Measurements from ENCODE around the gene DLX1. TPM values are rescaled to one million over a fixed set of nuclear protein-coding genes. Genes with fewer than 3 reads are reported as not detected.

The DLX1 gene
- total RNA-seq, 1 donor: 1.8 TPM

DNA sequence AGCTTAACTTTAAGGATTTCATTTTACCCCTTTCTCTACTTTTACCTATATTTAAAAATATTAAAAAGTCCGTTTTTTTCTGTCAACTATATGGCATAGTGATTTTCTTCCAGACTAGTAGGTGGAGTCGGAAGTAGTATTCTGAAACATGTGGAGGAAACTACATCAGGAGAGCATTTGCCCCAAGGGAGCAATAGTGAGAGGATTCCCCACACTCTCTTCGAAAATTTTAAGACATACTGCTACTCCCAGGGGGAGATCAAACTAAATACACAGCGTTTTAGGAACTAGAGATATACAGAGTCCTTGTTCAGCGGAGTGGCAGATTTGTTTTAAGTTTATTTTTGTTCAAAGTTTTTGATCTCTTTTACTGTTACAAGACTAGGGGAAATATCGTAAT lies 45.0 kb upstream of the DLX1 start:
- Histone ChIP-seq H3K9me3 (ENCODE audit: low read depth, low read length) (no peaks in the 10 kb centered on the region), H3K27me3 (ENCODE audit: insufficient read depth, low read length) (no peaks in the 10 kb centered on the region), H3K4me1 (ENCODE audit: insufficient read depth, low read length) (peaks cover 21% of the 10 kb centered on the region), H4K20me1 (ENCODE audit: insufficient read depth, low read length) (no peaks in the 10 kb centered on the region), H3K36me3 (ENCODE audit: insufficient read depth, low read length) (no peaks in the 10 kb centered on the region), H3K4me2 (ENCODE audit: insufficient read depth, low read length) (no peak overlapping the region), H2AFZ (ENCODE audit: low read length) (no peak overlapping the region), H3K4me3 (ENCODE audit: insufficient read depth, low read length) (no peak overlapping the region), H3K79me2 (ENCODE audit: insufficient read depth, low read length) (no peaks in the 10 kb centered on the region), H3K27ac (ENCODE audit: low read depth, low read length) (no peak overlapping the region)
- TF ChIP-seq, protein P1, sequence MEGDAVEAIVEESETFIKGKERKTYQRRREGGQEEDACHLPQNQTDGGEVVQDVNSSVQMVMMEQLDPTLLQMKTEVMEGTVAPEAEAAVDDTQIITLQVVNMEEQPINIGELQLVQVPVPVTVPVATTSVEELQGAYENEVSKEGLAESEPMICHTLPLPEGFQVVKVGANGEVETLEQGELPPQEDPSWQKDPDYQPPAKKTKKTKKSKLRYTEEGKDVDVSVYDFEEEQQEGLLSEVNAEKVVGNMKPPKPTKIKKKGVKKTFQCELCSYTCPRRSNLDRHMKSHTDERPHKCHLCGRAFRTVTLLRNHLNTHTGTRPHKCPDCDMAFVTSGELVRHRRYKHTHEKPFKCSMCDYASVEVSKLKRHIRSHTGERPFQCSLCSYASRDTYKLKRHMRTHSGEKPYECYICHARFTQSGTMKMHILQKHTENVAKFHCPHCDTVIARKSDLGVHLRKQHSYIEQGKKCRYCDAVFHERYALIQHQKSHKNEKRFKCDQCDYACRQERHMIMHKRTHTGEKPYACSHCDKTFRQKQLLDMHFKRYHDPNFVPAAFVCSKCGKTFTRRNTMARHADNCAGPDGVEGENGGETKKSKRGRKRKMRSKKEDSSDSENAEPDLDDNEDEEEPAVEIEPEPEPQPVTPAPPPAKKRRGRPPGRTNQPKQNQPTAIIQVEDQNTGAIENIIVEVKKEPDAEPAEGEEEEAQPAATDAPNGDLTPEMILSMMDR (IDR thresholded peaks at IDR 0.05; ENCODE audit: extremely low read depth, low read depth, low read length): no peak
- DNase-seq (ENCODE audit: insufficient read length, low spot score, missing footprints): no peak

DNA sequence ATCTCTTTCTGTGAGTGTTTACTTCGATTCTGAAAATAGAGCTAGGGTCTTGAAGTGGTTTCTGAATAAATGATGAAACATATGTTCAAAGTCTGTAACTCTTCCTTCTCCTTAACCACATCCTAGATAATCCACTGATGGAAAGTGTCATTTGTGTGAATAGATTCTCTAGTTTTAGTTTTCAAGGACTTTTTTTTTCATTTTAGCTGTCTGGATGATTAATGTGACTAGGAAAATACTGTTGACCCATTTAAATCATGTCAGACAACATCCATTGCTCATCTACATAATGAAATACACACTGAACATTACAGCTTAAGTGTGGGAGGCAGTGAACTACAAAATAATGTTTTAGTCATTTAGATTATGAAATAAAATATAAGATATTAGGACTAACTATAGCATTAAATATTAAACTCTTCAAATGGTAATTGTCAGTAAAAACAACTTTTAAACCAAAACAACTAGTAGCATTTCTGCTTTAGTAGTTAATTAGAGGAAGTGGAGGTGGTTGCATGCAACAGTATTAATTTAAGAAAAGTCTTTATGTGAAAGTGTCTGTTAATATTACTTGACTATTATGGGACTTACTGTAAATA lies 39.1 kb upstream of the DLX1 start:
- H2AFZ ChIP-seq (ENCODE audit: low read length): peak overlapping the region; percentile 7
- H3K27ac ChIP-seq (ENCODE audit: low read depth, low read length): no peak overlapping the region
- H3K4me1 ChIP-seq (ENCODE audit: insufficient read depth, low read length): peaks cover 3% of the 10 kb centered on the region
- H3K4me3 ChIP-seq (ENCODE audit: insufficient read depth, low read length): no peak overlapping the region
- H4K20me1 ChIP-seq (ENCODE audit: insufficient read depth, low read length): no peaks in the 10 kb centered on the region
- H3K9me3 ChIP-seq (ENCODE audit: low read depth, low read length): no peaks in the 10 kb centered on the region
- TF ChIP-seq, protein P1 (IDR thresholded peaks at IDR 0.05; ENCODE audit: extremely low read depth, low read depth, low read length): no peak
- H3K27me3 ChIP-seq (ENCODE audit: insufficient read depth, low read length): no peaks in the 10 kb centered on the region
- no peaks in the 10 kb centered on the region for H3K36me3 ChIP-seq (ENCODE audit: insufficient read depth, low read length)
- H3K4me2 ChIP-seq (ENCODE audit: insufficient read depth, low read length): peak overlapping the region; percentile 40
- no peak for DNase-seq (ENCODE audit: insufficient read length, low spot score, missing footprints)
- H3K79me2 ChIP-seq (ENCODE audit: insufficient read depth, low read length): no peaks in the 10 kb centered on the region

DNA sequence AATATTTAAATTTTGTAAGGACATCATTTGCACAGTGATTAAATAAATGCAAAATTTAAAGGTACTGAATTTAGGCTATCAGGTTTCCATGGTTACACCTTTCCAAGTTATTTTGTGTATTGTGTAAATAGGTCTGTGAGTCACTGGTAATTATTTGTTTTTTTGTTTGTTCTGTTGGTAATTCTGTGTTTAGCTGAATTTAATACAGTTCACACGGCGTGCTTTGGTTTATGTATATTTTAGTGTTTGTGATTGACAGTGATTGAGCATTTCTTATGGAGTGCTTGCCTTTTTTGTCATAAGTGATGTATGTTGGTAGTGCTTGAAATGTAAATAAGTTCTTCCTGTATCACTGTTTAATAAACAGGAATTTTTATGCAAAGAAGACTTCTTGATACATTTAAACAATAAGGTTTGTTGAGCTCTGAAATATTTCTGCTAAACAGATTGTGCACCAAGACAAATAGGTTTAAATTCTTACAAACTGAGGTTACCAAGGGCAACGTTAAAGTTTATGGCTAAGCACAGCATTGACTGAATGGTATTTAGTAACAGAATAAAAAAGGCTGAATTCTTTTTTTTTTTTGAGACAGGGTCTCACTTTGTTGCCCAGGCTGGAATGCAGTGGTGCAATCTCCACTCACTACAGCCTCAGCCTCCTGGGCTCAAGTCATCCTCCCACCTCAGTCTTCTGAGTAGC lies 38.3 kb upstream of the DLX1 start:
- no peak for DNase-seq (ENCODE audit: insufficient read length, low spot score, missing footprints)
- Histone ChIP-seq H3K4me3 (ENCODE audit: insufficient read depth, low read length) (no peak overlapping the region), H3K9me3 (ENCODE audit: low read depth, low read length) (no peaks in the 10 kb centered on the region), H4K20me1 (ENCODE audit: insufficient read depth, low read length) (no peaks in the 10 kb centered on the region), H2AFZ (ENCODE audit: low read length) (no peak overlapping the region), H3K79me2 (ENCODE audit: insufficient read depth, low read length) (no peaks in the 10 kb centered on the region), H3K4me1 (ENCODE audit: insufficient read depth, low read length) (peaks cover 8% of the 10 kb centered on the region), H3K4me2 (ENCODE audit: insufficient read depth, low read length) (no peak overlapping the region), H3K27ac (ENCODE audit: low read depth, low read length) (no peak overlapping the region), H3K27me3 (ENCODE audit: insufficient read depth, low read length) (no peaks in the 10 kb centered on the region), H3K36me3 (ENCODE audit: insufficient read depth, low read length) (no peaks in the 10 kb centered on the region)
- TF ChIP-seq, protein P1 (IDR thresholded peaks at IDR 0.05; ENCODE audit: extremely low read depth, low read depth, low read length): no peak

Data from osteoblast (primary cell).